HepG2 (cell line): ENCODE measurements around the gene GPLD1. TPM values are rescaled to one million over a fixed set of nuclear protein-coding genes. Genes with fewer than 3 reads are reported as not detected.
A peak's percentile ranks its signal among the peaks of the same experiment; 100 is the strongest.

Experiments used
- ATF2 ChIP-seq: sonication (generic); formaldehyde crosslinking; IDR thresholded peaks from 2 replicates; pipeline ENCODE4 v1.4.0; 2020; ENCODE audit warnings: missing genetic modification reagents
- MATR3 ChIP-seq: sonication (generic); formaldehyde crosslinking; IDR thresholded peaks from 2 replicates; pipeline ENCODE4 v1.4.0; 2020; ENCODE audit warnings: missing genetic modification reagents
- MYPOP ChIP-seq: sonication (generic); formaldehyde crosslinking; IDR thresholded peaks from 2 replicates; pipeline ENCODE4 v1.8.1; 2023; ENCODE audit warnings: mild to moderate bottlenecking, moderate library complexity, missing genetic modification reagents
- ONECUT2 ChIP-seq: sonication (generic); formaldehyde crosslinking; IDR thresholded peaks from 2 replicates; pipeline ENCODE4 v1.4.0; 2020; ENCODE audit warnings: missing genetic modification reagents
- RARG ChIP-seq: sonication (generic); formaldehyde crosslinking; IDR thresholded peaks from 2 replicates; pipeline ENCODE4 v1.4.0; 2020; ENCODE audit warnings: low read depth, mild to moderate bottlenecking, missing genetic modification reagents
- SOX5 ChIP-seq: IDR thresholded peaks from 2 replicates; pipeline ENCODE4 v1.6.1; 2016; ENCODE audit warnings: borderline replicate concordance
- THAP8 ChIP-seq: sonication (generic); formaldehyde crosslinking; IDR thresholded peaks from 2 replicates; pipeline ENCODE4 v1.5.1; 2020; ENCODE audit warnings: missing genetic modification reagents, mild to moderate bottlenecking, borderline replicate concordance
- ZNF33A ChIP-seq: sonication (generic); formaldehyde crosslinking; IDR thresholded peaks from 2 replicates; pipeline ENCODE4 v1.5.1; 2020; ENCODE audit warnings: missing genetic modification reagents, mild to moderate bottlenecking, moderate library complexity, borderline replicate concordance
- polyA plus RNA-seq, 8 experiments: library from polyadenylated mRNA; depleted of rRNA in 3 of 8; stranded (reverse) in 7 of 8; unstranded in 1 of 8; fragments of >200 nt; fragmentation: Illumina TruSeq in 4 of 8; extraction: Trizol in 4 of 8; gene quantifications; 2 replicates each; pipeline versions ENCODE4 v1.2.1 to v1.2.3, GENCODE V29; 2011 to 2016; ENCODE audit warnings: low read depth in 4 of 8, missing spikeins in 1 of 8, mixed read lengths in 1 of 8; ENCODE audit not compliant: insufficient read depth in 1 of 8
- total RNA-seq, 5 experiments: library from RNA; depleted of rRNA; stranded (reverse); fragments of >200 nt; fragmentation: Illumina TruSeq; extraction: Trizol; gene quantifications; 2 replicates each; pipeline ENCODE4 v1.2.3, GENCODE V29; 2016; ENCODE audit warnings: low read depth in 1 of 5
- TF ChIP-seq, protein P1 (sequence below), 2 experiments: IDR thresholded peaks; 2 replicates each; pipeline ENCODE4 v1.6.1; 2011 to 2012; ENCODE audit warnings: low read length in 2 of 2, borderline replicate concordance in 1 of 2, low read depth in 1 of 2, mild to moderate bottlenecking in 1 of 2, moderate library complexity in 1 of 2

Gene GPLD1
- total and polyA plus RNA-seq, 2 of the 13 experiments (the other 11 are each of a cell fraction or from before 2014, with no cell fraction given): 6.2 to 7.6 TPM

DNA sequence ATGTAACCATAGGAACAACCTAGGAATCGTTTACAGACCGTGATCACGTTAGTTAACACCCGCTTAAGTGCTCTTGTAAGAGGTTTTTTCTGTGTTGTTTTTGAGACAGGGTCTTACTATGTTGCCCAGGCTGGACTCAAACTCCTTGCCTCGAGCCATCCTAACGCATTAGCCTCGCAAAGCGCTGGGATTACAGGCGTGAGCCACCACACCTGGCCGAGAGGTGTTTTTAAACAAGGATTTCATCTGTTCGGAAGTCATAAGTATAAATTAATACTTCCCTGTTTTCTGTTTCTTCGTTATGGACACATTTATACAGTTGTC lies 85.9 kb downstream of the GPLD1 start (continued):
- TF ChIP-seq, protein P1, sequence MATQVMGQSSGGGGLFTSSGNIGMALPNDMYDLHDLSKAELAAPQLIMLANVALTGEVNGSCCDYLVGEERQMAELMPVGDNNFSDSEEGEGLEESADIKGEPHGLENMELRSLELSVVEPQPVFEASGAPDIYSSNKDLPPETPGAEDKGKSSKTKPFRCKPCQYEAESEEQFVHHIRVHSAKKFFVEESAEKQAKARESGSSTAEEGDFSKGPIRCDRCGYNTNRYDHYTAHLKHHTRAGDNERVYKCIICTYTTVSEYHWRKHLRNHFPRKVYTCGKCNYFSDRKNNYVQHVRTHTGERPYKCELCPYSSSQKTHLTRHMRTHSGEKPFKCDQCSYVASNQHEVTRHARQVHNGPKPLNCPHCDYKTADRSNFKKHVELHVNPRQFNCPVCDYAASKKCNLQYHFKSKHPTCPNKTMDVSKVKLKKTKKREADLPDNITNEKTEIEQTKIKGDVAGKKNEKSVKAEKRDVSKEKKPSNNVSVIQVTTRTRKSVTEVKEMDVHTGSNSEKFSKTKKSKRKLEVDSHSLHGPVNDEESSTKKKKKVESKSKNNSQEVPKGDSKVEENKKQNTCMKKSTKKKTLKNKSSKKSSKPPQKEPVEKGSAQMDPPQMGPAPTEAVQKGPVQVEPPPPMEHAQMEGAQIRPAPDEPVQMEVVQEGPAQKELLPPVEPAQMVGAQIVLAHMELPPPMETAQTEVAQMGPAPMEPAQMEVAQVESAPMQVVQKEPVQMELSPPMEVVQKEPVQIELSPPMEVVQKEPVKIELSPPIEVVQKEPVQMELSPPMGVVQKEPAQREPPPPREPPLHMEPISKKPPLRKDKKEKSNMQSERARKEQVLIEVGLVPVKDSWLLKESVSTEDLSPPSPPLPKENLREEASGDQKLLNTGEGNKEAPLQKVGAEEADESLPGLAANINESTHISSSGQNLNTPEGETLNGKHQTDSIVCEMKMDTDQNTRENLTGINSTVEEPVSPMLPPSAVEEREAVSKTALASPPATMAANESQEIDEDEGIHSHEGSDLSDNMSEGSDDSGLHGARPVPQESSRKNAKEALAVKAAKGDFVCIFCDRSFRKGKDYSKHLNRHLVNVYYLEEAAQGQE (IDR thresholded peaks at IDR 0.05; ENCODE audit: borderline replicate concordance in 1 of 2, low read depth in 1 of 2, low read length in 2 of 2): no peak
- TF ChIP-seq MATR3 (CRISPR knock-in tag): no peak
- no peak for TF ChIP-seq ONECUT2 (CRISPR knock-in tag)
- peak; percentile 78; the same call in 1 of the 2 replicates for TF ChIP-seq RARG (CRISPR knock-in tag)
- TF ChIP-seq ATF2: no peak
- peak; percentile 43; the same call in 1 of the 2 replicates for TF ChIP-seq MYPOP (CRISPR knock-in tag)
- no peak for TF ChIP-seq SOX5
- no peak for TF ChIP-seq THAP8
- peak; percentile 84; the same call in 1 of the 2 replicates for TF ChIP-seq ZNF33A (CRISPR knock-in tag)
